ENCODE results near the gene SGPL1. TPM values are rescaled to one million over a fixed set of nuclear protein-coding genes. Genes with fewer than 3 reads are reported as not detected.
"Not testable (repeated sequence)": the region's sequence is repeated elsewhere in the genome, so short reads cannot be mapped to it uniquely, and the experiment has no call there.

SGPL1 gene
- total RNA-seq, 1 donor from 2014 or later = 62.1 TPM

DNA sequence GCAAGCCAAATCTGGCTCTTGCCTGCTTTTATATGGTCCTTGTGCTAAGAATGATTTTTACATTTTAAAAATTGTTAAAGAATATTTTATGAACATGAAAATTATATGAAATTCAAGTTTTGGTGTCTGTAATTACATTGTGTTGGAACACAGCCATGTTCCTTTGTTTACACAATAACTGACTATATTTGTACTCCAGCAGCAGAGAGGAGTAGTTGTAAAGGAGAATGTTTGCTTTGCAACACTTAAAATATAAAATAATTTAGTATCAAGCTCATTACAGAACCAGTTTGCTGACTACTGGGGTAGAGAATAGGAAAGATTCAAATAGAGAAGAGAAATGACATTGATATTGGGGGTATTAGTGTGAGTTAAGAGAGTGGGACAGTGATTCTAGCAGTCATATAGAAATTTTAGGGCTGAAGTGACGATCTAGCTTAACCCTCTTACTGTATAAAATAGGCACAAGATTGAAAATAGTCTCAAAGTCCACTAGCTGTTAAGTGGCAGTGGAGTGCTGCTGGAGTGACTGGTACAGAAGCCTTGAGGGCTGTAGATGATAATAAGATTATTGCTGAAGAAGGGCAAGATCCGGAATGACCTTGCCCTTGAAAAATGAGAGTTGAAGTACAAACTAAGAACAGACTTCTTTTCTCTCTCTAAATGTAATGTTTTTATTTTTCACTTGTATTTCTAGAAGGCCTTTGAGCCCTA is 28.2 kb downstream of the SGPL1 start:
- ATAC-seq = no peak

DNA sequence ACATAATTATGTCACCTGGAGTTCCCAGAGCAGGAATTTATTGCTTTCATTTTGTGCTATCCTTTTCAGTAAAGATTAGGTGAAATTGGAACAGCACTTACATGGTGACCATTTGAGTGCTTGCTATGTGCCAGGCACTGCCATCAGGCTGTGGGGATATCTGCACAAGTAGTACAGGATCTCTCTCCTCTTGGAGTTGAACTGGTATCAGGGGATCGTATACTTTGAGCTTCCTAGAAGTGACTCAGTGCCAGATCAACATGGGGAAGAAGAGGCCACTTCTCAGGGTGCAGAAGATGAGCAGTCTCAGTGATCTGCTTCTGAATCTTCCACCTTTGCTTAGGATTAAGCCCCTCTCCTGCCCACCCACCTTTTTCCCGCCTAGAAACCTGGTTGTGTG is 29.5 kb downstream of the SGPL1 start:
- ATAC-seq = no peak

DNA sequence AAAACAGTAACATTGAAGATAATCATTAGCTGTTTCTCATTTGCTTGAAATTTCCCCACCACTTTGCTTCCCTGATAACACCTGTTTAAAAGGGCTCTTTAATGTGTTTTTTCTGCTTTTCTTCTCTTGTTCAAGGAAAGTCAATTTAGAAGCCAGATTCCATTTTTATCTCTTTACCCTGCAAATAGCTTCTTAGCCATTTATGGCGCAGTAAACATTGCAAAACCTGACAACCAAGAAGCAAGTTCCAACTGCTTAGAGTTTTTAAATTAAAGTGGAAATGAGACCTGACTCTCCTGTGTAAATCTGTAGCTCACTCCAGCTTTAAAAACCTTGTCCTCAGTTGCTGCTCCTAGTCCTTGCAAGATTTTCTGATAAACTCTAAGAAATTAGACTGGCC is 30.1 kb downstream of the SGPL1 start:
- ATAC-seq = no peak

DNA sequence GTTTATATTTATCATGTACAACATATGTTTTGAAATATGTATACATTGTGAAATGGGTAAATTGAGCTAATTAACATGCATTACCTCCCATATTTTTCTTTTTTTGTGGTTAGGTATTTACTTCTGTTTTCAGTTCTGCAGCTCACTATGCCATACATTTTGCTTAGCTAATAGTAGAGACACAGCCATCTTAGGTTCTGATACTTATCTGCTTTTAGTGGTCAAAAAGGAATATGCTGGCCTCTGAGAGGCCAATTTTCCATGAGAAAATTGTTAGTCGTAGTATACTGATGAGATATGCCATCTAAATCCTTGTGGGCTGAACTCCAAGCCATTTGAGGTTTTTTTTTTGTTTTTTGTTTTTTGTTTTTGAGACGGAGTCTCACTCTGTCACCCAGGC is 31.0 kb downstream of the SGPL1 start:
- no peak for ATAC-seq

DNA sequence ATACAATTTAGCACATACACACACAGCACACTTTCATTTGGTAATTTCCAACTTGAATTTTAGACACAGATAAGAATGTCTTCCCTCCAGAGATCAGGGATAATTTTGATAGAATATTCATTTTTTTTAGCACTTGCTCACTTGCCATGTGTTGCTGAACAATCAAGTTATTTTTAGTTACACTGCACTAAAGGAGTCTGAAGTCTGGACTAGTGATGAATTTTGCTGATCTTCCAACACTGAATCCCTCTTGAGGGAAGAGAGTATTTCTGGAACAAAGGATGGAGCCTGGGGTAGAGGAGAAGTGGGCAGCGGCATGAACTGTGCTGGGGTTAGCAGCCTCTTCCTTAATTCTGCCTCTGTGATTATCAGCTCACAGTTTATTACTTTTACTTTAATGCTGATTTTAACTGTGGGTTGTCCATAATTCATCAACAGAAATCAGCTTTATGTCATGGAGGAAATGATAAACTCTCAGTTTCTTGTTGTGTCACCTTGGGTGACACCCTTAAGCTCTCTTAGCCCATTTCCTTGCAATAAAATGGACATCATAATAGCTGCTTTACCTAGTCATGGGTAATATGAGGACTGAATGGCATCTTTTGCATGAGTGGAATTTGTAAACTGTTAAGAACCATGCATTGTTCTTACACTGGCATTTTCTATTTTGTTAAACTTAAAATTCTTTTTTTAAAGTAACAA is 32.1 kb downstream of the SGPL1 start:
- ATAC-seq = no peak

DNA sequence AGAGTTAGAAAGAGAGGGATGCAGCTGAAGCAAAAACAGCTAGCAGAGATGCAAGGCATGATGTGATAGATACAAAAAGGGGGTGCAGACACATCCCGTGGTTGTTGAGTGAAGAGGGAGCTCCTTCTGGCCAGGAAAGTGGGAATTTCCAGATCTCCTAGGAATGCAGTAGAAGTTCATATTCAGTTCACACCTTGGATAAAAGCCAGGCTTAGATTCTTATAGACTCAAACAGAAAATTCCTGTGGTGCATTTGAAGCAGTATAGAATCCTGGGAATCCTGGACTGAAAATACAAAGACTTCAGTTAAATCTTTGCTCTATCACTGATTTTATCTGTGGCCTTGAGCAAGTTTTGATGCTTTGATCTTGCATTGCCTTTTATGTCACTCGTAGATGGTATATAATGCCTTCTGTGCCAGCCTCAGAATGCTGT is 33.9 kb downstream of the SGPL1 start:
- no peak for ATAC-seq

DNA sequence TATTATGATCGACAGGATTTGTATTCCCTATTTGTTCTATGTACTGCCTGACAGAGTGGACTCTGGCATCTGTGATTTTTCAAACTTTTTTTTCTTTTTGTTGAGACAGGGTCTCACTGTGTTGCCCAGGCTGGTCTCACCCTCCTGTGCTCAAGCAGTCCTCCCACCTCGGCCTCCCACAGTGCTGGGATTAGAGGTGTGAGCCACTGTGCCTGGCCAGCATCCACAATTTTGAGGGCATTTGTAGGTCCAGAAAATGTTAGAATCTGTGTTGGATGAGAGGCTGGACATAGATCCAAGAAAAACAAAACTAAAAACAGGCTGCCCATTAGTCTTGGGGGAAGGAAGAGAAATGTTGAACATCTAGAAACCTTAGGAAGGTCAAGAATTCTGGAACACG is 34.3 kb downstream of the SGPL1 start:
- no peak for ATAC-seq

DNA sequence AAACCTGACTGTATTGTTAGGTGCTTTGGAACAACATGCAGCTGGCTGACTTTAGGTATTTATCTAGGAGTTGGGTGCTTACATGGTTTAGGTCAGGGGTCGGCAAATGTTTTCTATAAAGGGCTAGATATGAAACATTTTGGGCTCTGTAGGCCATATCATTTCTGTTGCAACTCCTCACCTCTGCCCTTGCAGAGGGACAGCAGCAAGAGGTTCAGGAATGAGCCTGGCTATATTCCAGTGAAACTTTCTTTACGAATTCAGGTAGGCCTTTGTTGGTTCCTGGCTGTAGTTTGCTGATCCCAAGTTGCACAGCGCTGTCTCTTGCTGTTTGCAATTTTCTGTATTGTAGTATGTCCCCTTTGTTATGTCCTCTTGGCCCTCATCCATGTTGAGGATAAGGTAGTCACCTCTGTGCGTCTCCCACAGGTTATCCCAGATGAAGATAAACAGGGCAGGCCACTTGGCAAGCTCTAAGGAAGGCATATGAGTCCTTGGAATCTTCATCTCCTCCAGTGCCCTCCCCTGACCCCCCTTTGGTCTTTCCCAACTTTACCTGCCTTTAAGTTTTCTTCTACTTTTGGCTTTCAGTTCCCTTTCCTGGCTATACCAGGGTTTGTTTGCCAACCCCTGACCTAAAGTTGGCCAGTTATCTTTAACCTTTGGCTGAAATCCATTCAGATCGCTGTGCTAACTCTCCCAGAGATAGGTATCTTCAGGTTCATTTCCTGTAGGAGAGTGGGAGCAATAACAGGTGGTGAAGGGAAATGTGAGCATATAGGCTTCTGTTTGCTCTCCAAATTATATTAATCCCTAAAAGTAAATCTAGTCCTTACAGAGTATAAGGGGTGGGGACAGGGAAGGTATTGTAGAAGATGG is 36.1 kb downstream of the SGPL1 start:
- no peak for ATAC-seq

DNA sequence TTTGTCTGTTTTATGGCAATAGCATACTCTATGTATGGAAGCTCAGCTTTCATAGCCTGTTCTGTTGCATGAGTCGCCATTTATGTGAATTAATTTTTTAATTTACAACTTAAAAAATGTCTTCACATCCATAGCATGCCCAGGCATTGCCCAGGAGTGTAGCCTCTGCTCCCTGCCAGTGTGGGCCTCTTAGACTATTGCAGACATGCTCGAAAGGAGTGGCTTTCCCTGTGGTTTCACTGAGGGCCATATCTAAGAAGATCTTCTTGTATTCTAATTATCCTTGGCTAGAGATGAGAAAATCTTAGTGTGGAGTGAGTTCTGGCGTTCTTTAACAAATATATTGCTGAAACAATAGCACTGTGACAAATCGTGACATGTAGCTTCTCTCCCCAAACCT is 37.3 kb downstream of the SGPL1 start:
- no peak for ATAC-seq

DNA sequence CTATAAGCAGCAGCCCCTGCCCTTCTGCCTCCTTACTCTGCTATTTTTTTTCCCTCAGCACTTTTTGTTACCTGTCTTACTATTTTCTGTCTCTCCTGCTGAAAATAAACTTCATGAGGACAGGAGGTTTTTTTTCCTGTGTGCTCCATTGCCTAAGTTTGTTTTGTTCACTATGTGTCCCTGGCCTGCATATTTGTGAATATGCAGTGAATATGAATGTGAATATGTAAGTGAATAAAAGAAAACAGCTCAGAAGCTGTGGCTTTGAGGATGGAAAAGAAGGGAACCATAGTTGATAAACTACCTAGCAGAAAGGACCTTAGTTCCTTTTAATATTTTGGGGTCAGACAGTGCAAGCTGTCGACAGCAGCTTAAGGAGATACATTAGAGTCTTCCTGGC is 37.7 kb downstream of the SGPL1 start:
- no peak for ATAC-seq

DNA sequence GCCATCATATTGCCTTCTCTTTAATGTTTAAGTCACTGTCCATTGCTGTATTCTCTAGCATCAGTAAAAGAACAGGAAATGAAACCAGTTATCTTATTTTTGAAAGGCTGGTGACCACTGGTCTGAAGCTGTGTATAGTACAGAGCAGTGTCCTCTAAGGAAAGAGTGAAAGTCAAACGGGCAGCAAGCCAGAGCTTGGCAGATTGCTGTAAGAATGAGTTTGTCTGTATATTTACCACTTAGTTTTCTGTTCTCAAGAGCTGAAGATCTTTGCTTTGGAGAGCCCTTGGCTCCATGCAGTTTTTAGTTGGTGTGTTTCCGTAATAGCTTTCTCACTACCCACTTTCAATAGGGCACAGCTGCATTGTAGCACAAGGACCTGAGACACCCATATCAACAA is 40.7 kb downstream of the SGPL1 start:
- no peak for ATAC-seq

DNA sequence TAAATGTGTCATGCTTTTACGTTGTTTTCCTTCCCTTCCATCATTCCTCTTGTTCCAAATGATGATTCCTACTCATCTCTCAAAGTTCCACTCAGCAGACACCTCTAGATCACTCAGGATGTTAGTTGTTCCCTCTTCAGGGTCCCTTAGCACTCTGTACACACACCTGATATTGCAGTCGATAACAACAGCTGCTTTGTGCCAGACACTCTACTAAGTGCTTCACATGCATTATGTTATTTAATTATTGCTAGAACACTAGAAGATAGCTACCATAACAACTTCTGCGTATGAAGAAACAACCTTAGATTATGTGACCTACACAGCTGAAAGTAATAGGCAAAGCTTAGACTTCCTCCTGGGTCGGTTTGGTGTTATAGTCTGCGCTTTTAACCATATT is 43.0 kb downstream of the SGPL1 start:
- no peak for ATAC-seq

DNA sequence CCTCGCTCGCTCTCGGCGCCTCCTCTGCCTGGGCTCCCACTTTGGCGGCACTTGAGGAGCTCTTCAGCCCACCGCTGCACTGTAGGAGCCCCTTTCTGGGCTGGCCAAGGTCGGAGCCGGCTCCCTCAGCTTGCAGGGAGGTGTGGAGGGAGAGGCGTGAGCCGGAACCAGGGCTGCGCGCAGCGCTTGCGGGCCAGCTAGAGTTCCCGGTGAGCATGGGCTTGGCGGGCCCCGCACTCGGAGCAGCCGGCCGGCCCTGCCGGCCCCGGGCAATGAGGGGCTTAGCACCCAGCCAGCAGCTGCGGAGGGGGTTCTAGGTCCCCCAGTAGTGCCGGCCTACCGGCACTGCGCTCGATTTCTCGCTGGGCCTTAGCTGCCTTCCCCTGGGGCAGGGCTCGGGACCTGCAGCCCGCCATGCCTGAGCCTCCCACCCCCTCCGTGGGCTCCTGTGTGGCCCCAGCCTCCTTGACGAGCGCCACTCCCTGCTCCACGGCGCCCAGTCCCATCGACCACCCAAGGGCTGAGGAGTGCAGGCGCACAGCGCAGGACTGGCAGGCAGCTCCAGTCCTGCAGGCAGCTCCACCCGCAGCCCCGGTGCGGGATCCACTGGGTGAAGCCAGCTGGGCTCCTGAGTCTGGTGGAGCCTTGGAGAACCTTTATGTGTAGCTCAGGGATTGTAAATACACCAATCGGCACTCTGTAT is 45.9 kb downstream of the SGPL1 start:
- ATAC-seq = not testable (repeated sequence)

DNA sequence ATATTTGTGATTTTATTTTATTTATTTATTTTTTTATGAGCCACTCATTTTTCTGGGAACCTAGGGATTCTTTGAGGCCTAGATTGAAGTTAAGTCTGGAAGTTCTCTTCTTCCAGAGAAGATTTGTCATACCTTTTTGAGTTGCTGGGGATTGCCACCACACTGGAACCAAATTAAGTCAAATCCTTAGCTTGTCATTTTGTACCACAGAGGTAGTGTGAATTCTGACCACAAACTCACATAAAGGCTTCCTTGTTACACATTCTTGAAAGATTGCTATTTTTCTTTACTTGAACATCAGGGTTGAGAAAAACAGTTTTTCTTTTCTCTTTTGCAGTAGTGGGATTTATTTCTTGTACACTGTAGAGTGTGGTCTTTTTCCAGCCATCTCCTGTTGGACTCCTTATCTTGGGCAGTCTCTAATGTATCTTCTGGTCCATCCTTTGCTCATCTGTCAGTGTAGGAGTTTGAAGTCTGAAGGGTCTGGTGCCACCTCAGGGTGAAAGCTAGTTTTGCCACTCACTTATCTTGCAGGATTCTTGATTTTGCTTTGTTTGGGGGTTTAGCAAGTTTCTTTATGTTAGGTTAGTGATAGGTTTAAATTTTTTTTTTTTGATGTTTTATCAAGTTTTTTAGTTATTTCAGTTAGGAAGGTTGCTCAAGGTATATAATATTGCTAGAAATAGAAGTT is 47.9 kb downstream of the SGPL1 start:
- no peak for ATAC-seq

DNA sequence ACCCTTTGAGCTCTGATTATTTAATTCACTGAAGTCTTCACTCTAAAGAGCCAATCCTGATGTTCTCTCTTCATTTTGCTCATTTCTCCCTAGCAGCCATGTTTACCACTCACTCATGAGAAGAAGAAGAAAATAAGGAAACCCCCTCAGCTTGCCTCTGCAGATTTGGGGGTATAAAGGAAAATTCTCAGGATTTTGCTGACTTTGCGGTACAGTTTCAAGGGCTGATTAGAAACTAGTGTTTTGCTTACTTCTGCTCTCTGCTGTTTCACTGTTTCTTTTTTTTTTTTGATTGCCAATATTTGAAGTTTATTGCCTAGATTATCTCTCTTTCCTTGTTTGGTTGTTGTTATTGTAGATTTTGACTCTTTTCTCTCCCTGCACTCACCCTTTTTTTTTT is 49.2 kb downstream of the SGPL1 start:
- ATAC-seq = no peak

DNA sequence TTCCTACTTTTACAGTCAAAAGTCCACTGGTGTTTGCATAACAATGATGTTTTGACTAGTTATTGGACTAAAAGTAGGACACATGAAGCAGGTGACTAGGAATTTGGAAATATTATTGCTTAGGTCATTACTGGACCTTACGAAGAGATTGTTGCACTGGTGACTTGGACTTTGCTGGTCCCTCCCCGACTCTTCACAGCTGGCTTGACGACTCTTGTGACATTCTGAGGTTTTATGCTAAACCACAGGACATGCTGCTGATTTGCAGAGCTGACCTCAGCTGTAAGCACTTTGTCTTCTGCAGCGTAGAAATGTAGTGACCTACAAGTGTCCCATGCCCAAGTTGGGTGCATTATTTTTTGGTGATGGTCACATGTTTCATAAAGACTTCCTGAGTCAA is 50.7 kb downstream of the SGPL1 start:
- ATAC-seq = peak; percentile 69

DNA sequence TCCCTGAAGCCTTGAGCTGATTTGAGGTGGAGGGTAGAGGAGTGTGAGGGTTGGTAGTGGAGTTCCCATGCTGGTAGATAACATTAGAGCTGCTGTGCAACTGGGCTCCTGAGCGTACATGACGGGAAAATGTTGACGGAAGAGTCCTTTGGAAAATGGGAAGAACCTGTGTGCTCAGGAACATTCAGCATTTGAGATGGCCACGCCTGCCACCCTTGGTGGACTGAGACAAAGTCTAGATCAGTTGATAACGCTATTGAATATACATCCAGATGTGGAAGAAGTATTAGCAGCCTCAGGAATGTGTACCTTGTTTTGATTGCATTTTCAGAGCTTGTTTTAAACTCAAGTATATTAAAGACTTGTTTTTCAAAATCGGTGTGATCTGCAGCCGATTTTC is 56.5 kb downstream of the SGPL1 start:
- ATAC-seq = no peak

DNA sequence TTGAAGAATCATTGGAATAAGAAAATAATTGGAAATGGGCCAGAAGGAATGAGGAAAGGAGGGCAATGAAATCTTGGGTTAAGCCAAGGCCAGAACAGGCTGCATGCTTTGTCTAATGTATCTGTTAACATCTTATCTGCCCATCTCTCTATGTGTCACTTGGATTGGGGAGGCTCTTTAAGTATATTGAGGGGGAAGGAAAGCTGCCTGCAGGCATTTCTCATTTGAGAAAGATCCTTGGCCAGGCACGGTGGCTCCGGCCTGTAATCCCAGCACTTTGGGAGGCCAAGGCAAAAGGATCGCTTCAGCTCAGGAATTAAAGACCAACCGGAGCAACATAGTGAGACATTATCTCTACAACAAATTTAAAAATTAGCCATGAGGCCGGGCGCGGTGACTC is 58.3 kb downstream of the SGPL1 start:
- no peak for ATAC-seq

DNA sequence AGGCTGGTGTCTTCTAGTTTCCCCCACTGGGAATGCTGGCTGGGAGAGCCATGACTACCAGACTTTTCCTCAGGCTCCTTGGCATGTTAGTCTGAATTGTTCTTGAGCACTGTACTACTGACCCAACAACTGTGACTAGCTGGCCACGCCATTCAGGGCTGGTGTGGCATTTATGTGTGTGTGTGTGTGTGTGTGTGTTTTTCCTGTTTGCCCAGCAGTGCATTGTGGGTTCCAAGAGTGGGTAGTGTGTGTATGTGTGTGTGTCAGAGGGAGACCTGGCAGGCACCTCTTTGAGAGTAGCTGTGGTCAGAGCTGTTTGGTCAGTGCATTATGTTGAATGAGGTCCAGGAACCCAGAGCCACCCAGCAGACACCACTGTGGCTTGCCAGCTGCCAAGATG is 63.5 kb downstream of the SGPL1 start:
- peak; percentile 49 for ATAC-seq

DNA sequence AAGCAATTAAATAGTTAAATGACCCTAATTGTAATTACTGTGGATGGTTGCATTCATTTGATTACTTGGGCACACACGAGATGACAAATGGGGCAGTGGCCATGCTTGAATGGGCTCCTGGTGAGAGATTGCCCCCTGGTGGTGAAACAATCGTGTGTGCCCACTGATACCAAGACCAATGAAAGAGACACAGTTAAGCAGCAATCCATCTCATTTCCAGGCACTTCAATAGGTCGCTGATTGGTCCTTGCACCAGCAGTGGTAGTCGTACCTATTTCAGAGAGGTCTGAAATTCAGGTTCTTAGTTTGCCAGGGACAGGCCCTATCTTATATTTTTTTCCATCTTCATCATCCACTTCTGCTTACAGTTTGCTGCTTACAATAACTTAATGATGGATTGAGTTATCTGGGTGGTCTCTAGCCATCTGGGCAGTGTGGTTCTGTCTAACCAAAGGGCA is 64.4 kb downstream of the SGPL1 start:
- ATAC-seq = peak; percentile 75

DNA sequence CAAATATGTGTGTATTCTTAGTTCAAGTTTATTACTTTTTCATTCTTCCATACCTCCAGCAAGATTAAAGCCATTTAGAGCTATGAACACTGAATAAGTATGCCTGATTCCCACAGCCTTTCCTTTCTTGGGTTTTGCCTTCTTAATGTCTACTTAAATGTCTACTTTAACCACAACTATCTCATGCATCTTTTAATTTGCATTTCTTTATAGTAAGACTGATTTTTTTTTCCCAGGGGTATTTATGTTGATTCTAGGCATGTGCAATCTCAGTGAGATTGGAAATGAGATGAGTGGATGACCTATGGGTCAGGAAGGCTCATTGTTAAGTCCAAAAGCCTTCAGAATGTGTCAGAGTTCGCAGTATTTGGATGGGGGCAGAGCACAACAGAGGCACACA is 69.0 kb downstream of the SGPL1 start:
- no peak for ATAC-seq

DNA sequence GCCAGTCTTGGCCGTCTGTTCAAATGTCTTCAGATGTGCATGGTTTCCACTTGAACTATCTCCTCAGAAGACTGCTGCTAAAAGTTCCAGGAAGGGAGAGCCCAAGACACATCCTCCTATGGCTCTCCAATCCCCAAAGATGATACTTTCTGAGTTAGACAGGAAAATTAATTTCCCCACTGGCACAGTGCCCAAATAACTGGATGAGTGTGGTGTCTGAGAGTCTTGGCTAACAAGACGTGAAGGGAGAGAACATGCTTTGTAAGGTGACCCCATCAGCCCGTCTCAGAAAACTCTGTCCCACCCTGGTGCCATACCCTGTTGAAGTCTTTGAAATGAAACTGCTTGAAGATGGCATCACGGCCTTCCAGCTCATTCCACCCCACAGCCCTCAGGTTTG is 69.7 kb downstream of the SGPL1 start:
- no peak for ATAC-seq
